ENCODE measurements around the gene HCN2. TPM values are rescaled to one million over a fixed set of nuclear protein-coding genes. Genes with fewer than 3 reads are reported as not detected.
"Not testable (repeated sequence)": the region's sequence is repeated elsewhere in the genome, so short reads cannot be mapped to it uniquely, and the experiment has no call there.

HCN2 gene
- polyA plus RNA-seq, 1 of the 3 experiments (the other 2 are of a cell fraction): 5.6 TPM

DNA sequence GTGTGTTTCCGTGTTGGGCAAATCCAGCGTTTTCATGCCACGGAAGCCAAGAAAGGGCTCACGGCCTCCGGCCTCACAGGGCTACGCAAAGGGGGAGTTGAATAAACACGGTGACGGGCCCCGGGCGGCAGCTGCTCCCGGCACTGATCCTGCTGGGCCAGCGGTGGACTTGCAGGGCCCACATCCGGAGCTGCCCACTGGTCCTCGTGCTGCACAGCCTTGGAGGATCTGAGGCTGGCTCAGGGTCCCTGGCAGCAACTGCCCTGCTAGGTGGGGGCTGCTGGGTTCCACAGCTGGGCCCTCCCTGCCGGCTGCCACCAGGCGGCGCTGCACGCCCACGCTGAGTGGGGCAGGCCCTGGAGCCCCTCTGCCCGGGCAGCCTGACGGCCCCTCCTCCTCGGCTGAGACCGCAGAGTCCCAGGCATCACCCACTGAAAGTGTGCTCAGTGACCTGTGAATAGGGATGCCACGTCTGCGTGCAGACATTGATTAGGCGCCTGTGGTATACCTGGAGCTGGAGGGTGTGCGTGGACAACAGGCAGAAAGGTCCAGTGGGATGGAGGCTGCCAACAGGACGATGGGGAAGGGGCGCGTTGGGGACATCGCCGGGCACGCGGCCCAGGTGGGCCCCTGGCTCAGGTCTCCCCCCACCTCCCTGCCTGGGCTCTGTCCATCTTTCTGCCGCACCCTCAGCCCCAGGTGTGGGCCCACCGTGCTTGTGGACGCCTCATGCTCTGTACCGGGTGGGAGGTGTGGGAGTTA lies 5.3 kb upstream of the HCN2 start:
- Histone ChIP-seq H3K4me1 (ENCODE audit: control insufficient read depth in 1 of 2, insufficient read depth in 2 of 2, low read depth in 1 of 2, low read length in 1 of 2) (peaks cover 4 to 16% of the 10 kb centered on the region in 2 experiments; a peak in 1 of 4 replicates), H3K9me3 (no peaks in the 10 kb centered on the region), H3K79me2 (ENCODE audit: insufficient read depth) (peaks cover 11% of the 10 kb centered on the region), H3K9me2 (no peaks in the 10 kb centered on the region), H3K4me3 (ENCODE audit: low read depth in 2 of 2, low read length in 1 of 2) (peak overlapping the region in 1 of 2 experiments; percentile 41; a peak in 1 of 4 replicates), H3K27me3 (ENCODE audit: insufficient read depth) (no peaks in the 10 kb centered on the region), H3K4me2 (no peak overlapping the region), H4K20me1 (ENCODE audit: insufficient read depth) (peaks cover 47% of the 10 kb centered on the region), H3K27ac (ENCODE audit: low read depth in 2 of 2, low read length in 1 of 2) (no peak overlapping the region), H3F3A (replicated peaks; ENCODE audit: insufficient read depth) (peaks cover 20% of the 10 kb centered on the region), H2AFZ (ENCODE audit: low read depth) (no peak overlapping the region), H3K36me3 (replicated peaks in 1 of 2; ENCODE audit: control insufficient read depth in 1 of 2, insufficient read depth in 2 of 2, low read length in 1 of 2) (peaks cover 0 to 28% of the 10 kb centered on the region in 2 experiments), H3K9ac (no peak overlapping the region)
- WGBS (ENCODE audit: low lambda C conversion rate): 74% methylated on average over 31 of the region's 38 CpGs
- peak; percentile 95 for DNase-seq
- TF ChIP-seq, protein P1, sequence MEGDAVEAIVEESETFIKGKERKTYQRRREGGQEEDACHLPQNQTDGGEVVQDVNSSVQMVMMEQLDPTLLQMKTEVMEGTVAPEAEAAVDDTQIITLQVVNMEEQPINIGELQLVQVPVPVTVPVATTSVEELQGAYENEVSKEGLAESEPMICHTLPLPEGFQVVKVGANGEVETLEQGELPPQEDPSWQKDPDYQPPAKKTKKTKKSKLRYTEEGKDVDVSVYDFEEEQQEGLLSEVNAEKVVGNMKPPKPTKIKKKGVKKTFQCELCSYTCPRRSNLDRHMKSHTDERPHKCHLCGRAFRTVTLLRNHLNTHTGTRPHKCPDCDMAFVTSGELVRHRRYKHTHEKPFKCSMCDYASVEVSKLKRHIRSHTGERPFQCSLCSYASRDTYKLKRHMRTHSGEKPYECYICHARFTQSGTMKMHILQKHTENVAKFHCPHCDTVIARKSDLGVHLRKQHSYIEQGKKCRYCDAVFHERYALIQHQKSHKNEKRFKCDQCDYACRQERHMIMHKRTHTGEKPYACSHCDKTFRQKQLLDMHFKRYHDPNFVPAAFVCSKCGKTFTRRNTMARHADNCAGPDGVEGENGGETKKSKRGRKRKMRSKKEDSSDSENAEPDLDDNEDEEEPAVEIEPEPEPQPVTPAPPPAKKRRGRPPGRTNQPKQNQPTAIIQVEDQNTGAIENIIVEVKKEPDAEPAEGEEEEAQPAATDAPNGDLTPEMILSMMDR (IDR thresholded peaks at IDR 0.05): peak; percentile 87
- TF ChIP-seq JUND (IDR thresholded peaks at IDR 0.05) (no peak), RAD21 (IDR thresholded peaks at IDR 0.05; ENCODE audit: low read length) (peak; percentile 72), POLR2AphosphoS5 (IDR thresholded peaks at IDR 0.05; ENCODE audit: low read depth, low read length) (0 out of 2 replicates have a peak, but pooled peaks have one; percentile 9), RFX5 (IDR thresholded peaks at IDR 0.05; ENCODE audit: low read length) (no peak), FOXJ3 (CRISPR knock-in tag; IDR thresholded peaks at IDR 0.05) (no peak), SMC3 (IDR thresholded peaks at IDR 0.05; ENCODE audit: low read depth, low read length) (peak; percentile 65)
- TF ChIP-seq, protein P2, sequence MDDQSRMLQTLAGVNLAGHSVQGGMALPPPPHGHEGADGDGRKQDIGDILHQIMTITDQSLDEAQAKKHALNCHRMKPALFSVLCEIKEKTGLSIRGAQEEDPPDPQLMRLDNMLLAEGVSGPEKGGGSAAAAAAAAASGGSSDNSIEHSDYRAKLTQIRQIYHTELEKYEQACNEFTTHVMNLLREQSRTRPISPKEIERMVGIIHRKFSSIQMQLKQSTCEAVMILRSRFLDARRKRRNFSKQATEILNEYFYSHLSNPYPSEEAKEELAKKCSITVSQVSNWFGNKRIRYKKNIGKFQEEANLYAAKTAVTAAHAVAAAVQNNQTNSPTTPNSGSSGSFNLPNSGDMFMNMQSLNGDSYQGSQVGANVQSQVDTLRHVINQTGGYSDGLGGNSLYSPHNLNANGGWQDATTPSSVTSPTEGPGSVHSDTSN (IDR thresholded peaks at IDR 0.05): peak; percentile 30; the same call in 1 of the 2 replicates
- TF ChIP-seq, protein P3, sequence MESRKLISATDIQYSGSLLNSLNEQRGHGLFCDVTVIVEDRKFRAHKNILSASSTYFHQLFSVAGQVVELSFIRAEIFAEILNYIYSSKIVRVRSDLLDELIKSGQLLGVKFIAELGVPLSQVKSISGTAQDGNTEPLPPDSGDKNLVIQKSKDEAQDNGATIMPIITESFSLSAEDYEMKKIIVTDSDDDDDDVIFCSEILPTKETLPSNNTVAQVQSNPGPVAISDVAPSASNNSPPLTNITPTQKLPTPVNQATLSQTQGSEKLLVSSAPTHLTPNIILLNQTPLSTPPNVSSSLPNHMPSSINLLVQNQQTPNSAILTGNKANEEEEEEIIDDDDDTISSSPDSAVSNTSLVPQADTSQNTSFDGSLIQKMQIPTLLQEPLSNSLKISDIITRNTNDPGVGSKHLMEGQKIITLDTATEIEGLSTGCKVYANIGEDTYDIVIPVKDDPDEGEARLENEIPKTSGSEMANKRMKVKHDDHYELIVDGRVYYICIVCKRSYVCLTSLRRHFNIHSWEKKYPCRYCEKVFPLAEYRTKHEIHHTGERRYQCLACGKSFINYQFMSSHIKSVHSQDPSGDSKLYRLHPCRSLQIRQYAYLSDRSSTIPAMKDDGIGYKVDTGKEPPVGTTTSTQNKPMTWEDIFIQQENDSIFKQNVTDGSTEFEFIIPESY (IDR thresholded peaks at IDR 0.05; ENCODE audit: borderline replicate concordance, low read depth): no peak
- TF ChIP-seq, protein P4, sequence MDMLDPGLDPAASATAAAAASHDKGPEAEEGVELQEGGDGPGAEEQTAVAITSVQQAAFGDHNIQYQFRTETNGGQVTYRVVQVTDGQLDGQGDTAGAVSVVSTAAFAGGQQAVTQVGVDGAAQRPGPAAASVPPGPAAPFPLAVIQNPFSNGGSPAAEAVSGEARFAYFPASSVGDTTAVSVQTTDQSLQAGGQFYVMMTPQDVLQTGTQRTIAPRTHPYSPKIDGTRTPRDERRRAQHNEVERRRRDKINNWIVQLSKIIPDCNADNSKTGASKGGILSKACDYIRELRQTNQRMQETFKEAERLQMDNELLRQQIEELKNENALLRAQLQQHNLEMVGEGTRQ (IDR thresholded peaks at IDR 0.05; ENCODE audit: borderline replicate concordance, low read depth, low read length): no peak
- ChIA-PET CTCF (interaction anchor here (0.6 to 2.8 kb wide), 33 partner anchors 9 to 659 kb away, joined by 3 to 30 read pairs (median 4); partner anchors contain the start of genes BSG, CDC34 and RNF126), POLR2A (interaction anchor here (0.7 kb wide), 1 partner anchor 12 kb away, joined by 3 read pairs; the partner anchor contains the start of gene BSG)

DNA sequence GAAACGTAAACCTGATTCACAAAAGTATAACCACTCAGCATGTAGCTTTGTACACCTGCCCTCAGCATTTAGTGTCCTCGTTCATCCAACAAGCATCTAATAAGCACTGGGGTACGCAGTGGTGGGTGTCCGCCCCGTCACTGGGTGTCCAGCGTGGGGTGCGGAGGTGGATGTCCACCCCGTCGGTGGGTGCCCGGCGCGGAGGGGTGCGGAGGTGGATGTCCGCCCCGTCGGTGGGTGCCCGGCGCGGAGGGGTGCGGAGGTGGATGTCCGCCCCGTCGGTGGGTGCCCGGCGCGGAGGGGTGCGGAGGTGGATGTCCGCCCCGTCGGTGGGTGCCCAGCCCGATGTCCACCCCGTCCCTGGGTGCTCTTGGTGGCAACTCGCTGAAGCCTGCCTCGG lies 4.5 kb upstream of the HCN2 start:
- CTCF ChIA-PET: interaction anchor here (0.6 to 2.8 kb wide), 22 partner anchors 10 to 595 kb away, joined by 3 to 30 read pairs (median 4); partner anchors contain the start of genes BSG, CDC34 and RNF126

More for the DNA sequence above, 4.5 kb upstream of the HCN2 start:
- H3K9ac ChIP-seq; H3K27ac ChIP-seq (ENCODE audit: low read depth in 2 of 2, low read length in 1 of 2); H3K27me3 ChIP-seq (ENCODE audit: insufficient read depth); H3K4me2 ChIP-seq; H3K9me3 ChIP-seq; H3K4me3 ChIP-seq (ENCODE audit: low read depth in 2 of 2, low read length in 1 of 2); H3K79me2 ChIP-seq (ENCODE audit: insufficient read depth); H3K9me2 ChIP-seq; DNase-seq; POLR2A ChIA-PET; H2AFZ ChIP-seq (ENCODE audit: low read depth): not testable (repeated sequence)
- peaks cover 40% of the 10 kb centered on the region for H4K20me1 ChIP-seq (ENCODE audit: insufficient read depth)
- peaks cover 20% of the 10 kb centered on the region for H3F3A ChIP-seq (replicated peaks; ENCODE audit: insufficient read depth)
- 88% methylated on average over 34 of the region's 34 CpGs for WGBS (ENCODE audit: low lambda C conversion rate)
- peaks cover 0 to 23% of the 10 kb centered on the region in 2 experiments for H3K36me3 ChIP-seq (replicated peaks in 1 of 2; ENCODE audit: control insufficient read depth in 1 of 2, insufficient read depth in 2 of 2, low read length in 1 of 2)
- H3K4me1 ChIP-seq (ENCODE audit: control insufficient read depth in 1 of 2, insufficient read depth in 2 of 2, low read depth in 1 of 2, low read length in 1 of 2): peaks cover 4 to 16% of the 10 kb centered on the region in 2 experiments; a peak in 1 of 4 replicates
